B cell (primary cell): ENCODE measurements around the gene GALC. TPM values are rescaled to one million over a fixed set of nuclear protein-coding genes. Genes with fewer than 3 reads are reported as not detected.

Source experiments
- ATAC-seq: fragments of 200-7000 bp; cut with Tn5 transposase; one replicate; pipeline ENCODE4 v1.10.0; 2021; ENCODE audit warnings: low read depth, mild to moderate bottlenecking, moderate number of reproducible peaks, moderate library complexity
- CTCF ChIA-PET: fragments of 350-600 bp; sonication (Branson Sonifier 250); formaldehyde crosslinking; loops from one replicate; lab custom pipeline; 2021; ENCODE audit warnings: antibody characterized with exemption, inconsistent platforms; lab: Charles Lee
- POLR2A ChIA-PET: fragments of 350-600 bp; sonication (Branson Sonifier 250); formaldehyde crosslinking; loops from one replicate; lab custom pipeline; 2021; ENCODE audit warnings: antibody characterized with exemption; lab: Charles Lee
- DNase-seq: peaks from one replicate; pipeline ENCODE4 v3.0.0; 2013
- H2AFZ ChIP-seq: 2 replicates; pipeline ENCODE4 v1.6.1; 2012; ENCODE audit warnings: mild to moderate bottlenecking, low read depth, low read length; ENCODE audit not compliant: insufficient read depth, poor library complexity, severe bottlenecking
- H3K27ac ChIP-seq, 2 donors: 1 replicate in 1 of 2; 2 replicates in 1 of 2; pipeline ENCODE4 v1.5.1; 2012 to 2013; ENCODE audit warnings: low read length in 2 of 2, mild to moderate bottlenecking in 2 of 2, moderate library complexity in 1 of 2
- H3K27me3 ChIP-seq, 4 experiments: fragments of 200-600 bp in 1 of 4; sonication (generic) in 1 of 4; replicated peaks in 1 of 4; 1 replicate in 2 of 4; 2 replicates in 2 of 4; pipeline versions ENCODE4 v1.6.1 to v1.7.0; 2013 to 2016; ENCODE audit warnings: low read length in 3 of 4, mild to moderate bottlenecking in 2 of 4, mixed read lengths in 1 of 4, moderate library complexity in 1 of 4; ENCODE audit not compliant: insufficient read depth in 4 of 4, control insufficient read depth in 3 of 4; ENCODE audit errors: control extremely low read depth in 1 of 4
- H3K36me3 ChIP-seq, 2 experiments: replicated peaks in 1 of 2; 1 replicate in 1 of 2; 2 replicates in 1 of 2; pipeline versions ENCODE4 v1.6.1 to v1.7.1; 2013; ENCODE audit warnings: low read length in 1 of 2; ENCODE audit not compliant: insufficient read depth in 2 of 2, control insufficient read depth in 1 of 2; ENCODE audit errors: control extremely low read depth in 1 of 2, extremely low read depth in 1 of 2
- H3K4me1 ChIP-seq, 2 donors: fragments of 200-600 bp in 1 of 2; sonication (generic) in 1 of 2; 1 replicate in 1 of 2; 2 replicates in 1 of 2; pipeline versions ENCODE4 v1.5.1 to v1.6.1; 2013 to 2017; ENCODE audit warnings: low read length in 2 of 2; ENCODE audit not compliant: control insufficient read depth in 2 of 2, insufficient read depth in 2 of 2
- H3K4me2 ChIP-seq: replicated peaks from 2 replicates; pipeline ENCODE3; 2012; ENCODE audit warnings: mild to moderate bottlenecking, low read depth, low read length; ENCODE audit not compliant: poor library complexity, severe bottlenecking
- H3K4me3 ChIP-seq, 5 experiments: fragments of 200-600 bp in 1 of 5; sonication (generic) in 1 of 5; 1 replicate in 3 of 5; 2 replicates in 2 of 5; pipeline versions ENCODE4 v1.5.1 to v1.7.0; 2011 to 2016; ENCODE audit warnings: low read length in 4 of 5, mild to moderate bottlenecking in 4 of 5, low read depth in 2 of 5, control low read depth in 1 of 5, moderate library complexity in 1 of 5; ENCODE audit not compliant: insufficient read depth in 1 of 5; ENCODE audit errors: control extremely low read depth in 1 of 5, extremely low read depth in 1 of 5
- H3K79me2 ChIP-seq: fragments of 200-600 bp; sonication (generic); one replicate; pipeline ENCODE4 v1.6.0; 2016; ENCODE audit warnings: low read length; ENCODE audit not compliant: control insufficient read depth, insufficient read depth
- H3K9ac ChIP-seq: fragments of 200-600 bp; sonication (generic); 2 replicates; pipeline ENCODE4 v1.6.1; 2017; ENCODE audit warnings: mild to moderate bottlenecking, low read length, moderate library complexity
- H3K9me3 ChIP-seq, 3 donors: one replicate each; pipeline versions ENCODE4 v1.6.1 to v1.7.1; 2013; ENCODE audit warnings: low read length in 2 of 3; ENCODE audit not compliant: control insufficient read depth in 2 of 3, insufficient read depth in 1 of 3; ENCODE audit errors: control extremely low read depth in 1 of 3
- H4K20me1 ChIP-seq: 2 replicates; pipeline ENCODE4 v1.6.0; 2012; ENCODE audit warnings: mild to moderate bottlenecking, low read length; ENCODE audit not compliant: insufficient read depth, control insufficient read depth, poor library complexity, severe bottlenecking
- H3K27ac Mint-ChIP-seq: one replicate; pipeline ENCODE4 v1.8.0; 2021; ENCODE audit warnings: mixed read lengths
- H3K27me3 Mint-ChIP-seq: one replicate; pipeline ENCODE4 v1.8.0; 2021; ENCODE audit warnings: mixed read lengths
- H3K4me1 Mint-ChIP-seq: one replicate; pipeline ENCODE4 v1.8.0; 2021; ENCODE audit warnings: mixed read lengths
- H3K4me3 Mint-ChIP-seq: one replicate; pipeline ENCODE4 v1.8.0; 2021; ENCODE audit warnings: mixed read lengths
- H3K9me3 Mint-ChIP-seq: one replicate; pipeline ENCODE4 v1.8.0; 2022; ENCODE audit warnings: mixed read lengths; ENCODE audit not compliant: insufficient read depth
- CTCF ChIP-seq: fragments of 200-600 bp; IDR thresholded peaks from one replicate; pipeline ENCODE4 v1.8.0; 2022; ENCODE audit warnings: antibody characterized with exemption, mild to moderate bottlenecking
- EZH2 ChIP-seq: IDR thresholded peaks from 2 replicates; pipeline ENCODE4 v1.6.1; 2012; ENCODE audit warnings: borderline replicate concordance, low read depth, mild to moderate bottlenecking, moderate library complexity, low read length; ENCODE audit not compliant: insufficient read depth, poor library complexity, severe bottlenecking
- WGBS: methylation state at CpG from one replicate; pipeline ENCODE4 v1.1.5; 2013; ENCODE audit warnings: missing lambda C conversion rate; ENCODE audit not compliant: insufficient coverage; 5-methylcytosine and 5-hydroxymethylcytosine counted together
- intact Hi-C: fragments of 100-400 bp; cut with micrococcal nuclease; formaldehyde crosslinking; loops from one replicate; pipeline ENCODE4 v1.10.0; 2022
- polyA plus RNA-seq: library from polyadenylated mRNA; depleted of rRNA; stranded (reverse); fragments of >200 nt; gene quantifications from 2 replicates; pipeline ENCODE4 v1.2.3, GENCODE V29; 2012
- total RNA-seq, 2 donors: library from RNA; stranded (reverse); fragments of 120-200 nt in 1 of 2; gene quantifications; 1 replicate in 1 of 2; 2 replicates in 1 of 2; pipeline versions ENCODE4 v1.2.3 to v1.2.4, GENCODE V29; 2013 to 2022

GALC gene
- total and polyA plus RNA-seq, 2 donors (not counting 1 experiment from before 2014, with no cell fraction given): 4.9 to 17.8 TPM

GRCh38 chr14:87989221-87989955 lies 3.6 kb downstream of the GALC start:
- H3K27me3 ChIP-seq: no peaks in the 10 kb centered on the region
- H3K79me2 ChIP-seq: peaks cover 7% of the 10 kb centered on the region
- peaks cover 0 to under 1% of the 10 kb centered on the region in 2 experiments for H3K36me3 ChIP-seq
- H2AFZ ChIP-seq: no peak overlapping the region
- H3K9ac ChIP-seq: no peak overlapping the region
- 89% methylated on average over 5 of the region's 5 CpGs for WGBS
- Mint-ChIP-seq H3K4me3 (no peak overlapping the region), H3K4me1 (peaks cover 22% of the 10 kb centered on the region), H3K9me3 (no peaks in the 10 kb centered on the region), H3K27ac (no peak overlapping the region), H3K27me3 (no peaks in the 10 kb centered on the region)
- ATAC-seq (no peak), DNase-seq (no peak)
- no peak overlapping the region for H3K4me2 ChIP-seq
- no peaks in the 10 kb centered on the region for H4K20me1 ChIP-seq
- intact Hi-C loops: no loop called here
- H3K9me3 ChIP-seq: no peaks in the 10 kb centered on the region
- ChIA-PET POLR2A (no interaction called here), CTCF (interaction anchor here (1.2 kb wide), 1 partner anchor 20 kb away, joined by 3 read pairs; no protein-coding TSS in a partner anchor)
- TF ChIP-seq EZH2: no peak
- no peak overlapping the region for H3K4me3 ChIP-seq
- peaks cover 15 to 18% of the 10 kb centered on the region in 2 donors for H3K4me1 ChIP-seq
- no peak overlapping the region for H3K27ac ChIP-seq

- intact Hi-C loops: loop anchor here (5.0 kb wide), 1 partner anchor 38 kb away; no protein-coding TSS in a partner anchor
- H3K9ac ChIP-seq: no peak overlapping the region
- H3K27ac ChIP-seq: no peak overlapping the region
- H3K9me3 ChIP-seq: no peaks in the 10 kb centered on the region
- H3K27ac Mint-ChIP-seq: no peak overlapping the region
- DNase-seq (no peak), ATAC-seq (no peak)
- H3K27me3 Mint-ChIP-seq: no peaks in the 10 kb centered on the region
- WGBS: 100% methylated on average over 1 of the region's 1 CpG
- CTCF ChIA-PET: interaction anchor here (0.7 kb wide), 1 partner anchor 27 kb away, joined by 3 read pairs; no protein-coding TSS in a partner anchor
- no peak overlapping the region for H2AFZ ChIP-seq
- no peaks in the 10 kb centered on the region for H3K27me3 ChIP-seq
- peaks cover 0 to 5% of the 10 kb centered on the region in 2 experiments for H3K36me3 ChIP-seq
- no peaks in the 10 kb centered on the region for H3K4me1 ChIP-seq
- no peak overlapping the region for H3K4me3 Mint-ChIP-seq
- no peak overlapping the region for H3K4me3 ChIP-seq
- no peaks in the 10 kb centered on the region for H3K4me1 Mint-ChIP-seq
- H3K4me2 ChIP-seq: no peak overlapping the region
- H3K79me2 ChIP-seq: no peaks in the 10 kb centered on the region
- H4K20me1 ChIP-seq: no peaks in the 10 kb centered on the region
- TF ChIP-seq EZH2 (no peak), CTCF (no peak)
- no peaks in the 10 kb centered on the region for H3K9me3 Mint-ChIP-seq
- POLR2A ChIA-PET: no interaction called here
Observed at GRCh38 chr14:87979689-87980088, 13.3 kb downstream of the GALC start.
